Skin of body (tissue), 2 donors: Measurements from ENCODE around the gene ZNF532. TPM values are rescaled to one million over a fixed set of nuclear protein-coding genes. Genes with fewer than 3 reads are reported as not detected.
A peak's percentile ranks its signal among the peaks of the same experiment; 100 is the strongest.
"Not testable (repeated sequence)": the region's sequence is repeated elsewhere in the genome, so short reads cannot be mapped to it uniquely, and the experiment has no call there.

Source experiments
- DNase-seq: peaks from one replicate; lab custom pipeline; 2025; lab: John Stamatoyannopoulos, UW
- total RNA-seq: library from RNA; depleted of rRNA; stranded (reverse); fragments of >200 nt; gene quantifications from one replicate; pipeline ENCODE4 v1.2.3, GENCODE V29; 2014

ZNF532 gene
- total RNA-seq: 82.8 TPM

GRCh38 chr18:58864146-58865032 is at the start of gene ZNF532:
TSS of gene ZNF532 (plus strand) at chr18:58864877. CDS start in a region left out here.
- peak; percentile 81 for DNase-seq

- no peak for DNase-seq
These were observed 45.6 kb upstream of the ZNF532 start for GRCh38 chr18:58819051-58819450.

- no peak for DNase-seq
These were observed 44.4 kb upstream of the ZNF532 start for GRCh38 chr18:58820251-58820650.

- no peak for DNase-seq
These were observed 41.7 kb upstream of the ZNF532 start for GRCh38 chr18:58822944-58823343.

- no peak for DNase-seq
These were observed 41.3 kb upstream of the ZNF532 start for GRCh38 chr18:58823412-58823811.

GRCh38 chr18:58826926-58827325 is 37.8 kb upstream of the ZNF532 start:
- not testable (repeated sequence) for DNase-seq

GRCh38 chr18:58827428-58827827 is 37.2 kb upstream of the ZNF532 start:
- no peak for DNase-seq

- no peak for DNase-seq
These were observed 36.8 kb upstream of the ZNF532 start for GRCh38 chr18:58827886-58828285.

- no peak for DNase-seq
These were observed 36.1 kb upstream of the ZNF532 start for GRCh38 chr18:58828399-58829121.

GRCh38 chr18:58829263-58829662 is 35.4 kb upstream of the ZNF532 start:
- no peak for DNase-seq

GRCh38 chr18:58829886-58830285 is 34.8 kb upstream of the ZNF532 start:
- DNase-seq: not testable (repeated sequence)

- no peak for DNase-seq
These were observed 33.1 kb upstream of the ZNF532 start for GRCh38 chr18:58831606-58832005.

- DNase-seq: no peak
These were observed 26.4 kb upstream of the ZNF532 start for GRCh38 chr18:58838165-58838860.

- no peak for DNase-seq
These were observed 25.7 kb upstream of the ZNF532 start for GRCh38 chr18:58838946-58839345.

- no peak for DNase-seq
These were observed 21.5 kb upstream of the ZNF532 start for GRCh38 chr18:58842978-58843687.

GRCh38 chr18:58843688-58844035 is 21.0 kb upstream of the ZNF532 start:
- no peak for DNase-seq

- DNase-seq: no peak
These were observed 19.8 kb upstream of the ZNF532 start for GRCh38 chr18:58844871-58845270.

- no peak for DNase-seq
These were observed 18.6 kb upstream of the ZNF532 start for GRCh38 chr18:58845928-58846724.

- DNase-seq: no peak
These were observed 17.1 kb upstream of the ZNF532 start for GRCh38 chr18:58847383-58848071.

GRCh38 chr18:58848685-58849084 is 16.0 kb upstream of the ZNF532 start:
- DNase-seq: no peak
